ENCODE results near the gene URB1. TPM values are rescaled to one million over a fixed set of nuclear protein-coding genes. Genes with fewer than 3 reads are reported as not detected.

URB1 gene
- total and polyA plus RNA-seq, 2 donors (not counting 3 experiments of a cell fraction or from before 2014, with no cell fraction given): 8.0 to 27.3 TPM

- H3K9me1 ChIP-seq (replicated peaks; ENCODE audit: control insufficient read depth, extremely low read depth, insufficient read depth, low read length): no peaks in the 10 kb centered on the region
- ChIA-PET CTCF (no interaction called here), POLR2A (no interaction called here)
- H3K4me1 ChIP-seq (ENCODE audit: control insufficient read depth, extremely low read depth, insufficient read depth, low read length): peaks cover 34% of the 10 kb centered on the region
- dilution Hi-C loops (cut with MboI; ENCODE audit: extremely low pct_ligation_motif_present, low sequenced_read_pairs): no loop called here
- no peak overlapping the region for H3K4me3 ChIP-seq (replicated peaks in 1 of 3; ENCODE audit: insufficient read depth in 1 of 3, low read depth in 1 of 3, low read length in 3 of 3)
- no TSS peak for BruUV-seq (replicated peaks)
- H3K4me2 ChIP-seq (ENCODE audit: insufficient read depth, low read length): no peak overlapping the region
- TF ChIP-seq GATA2 (IDR thresholded peaks at IDR 0.05; ENCODE audit: insufficient read depth, insufficient read length, low read depth, low read length) (no peak), POLR2A (IDR thresholded peaks at IDR 0.05; ENCODE audit: low read depth, low read length) (no peak), FOS (IDR thresholded peaks at IDR 0.05; ENCODE audit: borderline replicate concordance, insufficient read depth, low read length) (no peak), EZH2 (IDR thresholded peaks at IDR 0.05; ENCODE audit: borderline replicate concordance, low read depth, low read length, severe bottlenecking) (no peak), CTCF (IDR thresholded peaks at IDR 0.05; ENCODE audit: extremely low read depth in 1 of 2, insufficient read depth in 1 of 2, low read depth in 1 of 2, low read length in 2 of 2) (no peak), JUN (IDR thresholded peaks at IDR 0.05; ENCODE audit: borderline replicate concordance, insufficient read depth, insufficient read length, low read depth) (no peak), POLR2AphosphoS5 (IDR thresholded peaks at IDR 0.05; ENCODE audit: insufficient read depth, low read depth, low read length) (no peak), MYC (IDR thresholded peaks at IDR 0.05; ENCODE audit: low read depth, low read length) (no peak), MAX (IDR thresholded peaks at IDR 0.05; ENCODE audit: insufficient read depth, insufficient read length) (no peak)
- H3K27ac ChIP-seq (ENCODE audit: insufficient read depth, low read depth, low read length): peak overlapping the region; percentile 68
- no peaks in the 10 kb centered on the region for H4K20me1 ChIP-seq (replicated peaks; ENCODE audit: control insufficient read depth, extremely low read depth, insufficient read depth, low read length)
- H3K79me2 ChIP-seq (ENCODE audit: control insufficient read depth, insufficient read depth, low read length): peaks cover 69% of the 10 kb centered on the region
- DNase-seq (ENCODE audit: low read depth, low spot score) (peak; percentile 38), FAIRE-seq (no peak)
- H3K27me3 ChIP-seq (ENCODE audit: control insufficient read depth in 2 of 2, insufficient read depth in 2 of 2, low read length in 2 of 2): no peaks in the 10 kb centered on the region
- no peak overlapping the region for H3K9ac ChIP-seq (replicated peaks; ENCODE audit: extremely low read depth, insufficient read depth, low read length)
- H3K9me3 ChIP-seq (replicated peaks; ENCODE audit: control insufficient read depth, insufficient read depth, low read length): no peaks in the 10 kb centered on the region
- intact Hi-C loops (cut with micrococcal nuclease): loop anchor here (5.0 kb wide), 1 partner anchor 69 kb away; no protein-coding TSS in a partner anchor
- no peaks in the 10 kb centered on the region for H3K36me3 ChIP-seq (ENCODE audit: control insufficient read depth in 2 of 2, extremely low read depth in 1 of 2, insufficient read depth in 2 of 2, low read length in 2 of 2)
- H2AFZ ChIP-seq (ENCODE audit: low read depth, low read length): no peak overlapping the region
Measured at GRCh38 chr21:32427958-32428623, 35.3 kb upstream of the URB1 start.

Measured in endothelial cell of umbilical vein (primary cell).